Lower leg skin (tissue), 4 donors: Measurements from ENCODE around the gene BEX3. TPM values are rescaled to one million over a fixed set of nuclear protein-coding genes. Genes with fewer than 3 reads are reported as not detected.

Experiments
- DNase-seq, 2 donors: peaks; one replicate each; pipeline ENCODE4 v3.0.0-alpha.2; 2019; ENCODE audit warnings: low spot score in 2 of 2
- H3K4me3 ChIP-seq: fragments of 200-600 bp; sonication (generic); 2 replicates; pipeline ENCODE4 v1.5.1; 2017; ENCODE audit warnings: mild to moderate bottlenecking, low read depth; ENCODE audit not compliant: poor library complexity, severe bottlenecking
- POLR2A ChIP-seq, 2 donors: fragments of 450-650 bp; IDR thresholded peaks; one replicate each; pipeline ENCODE4 v1.6.1; 2016 to 2017; ENCODE audit warnings: antibody characterized with exemption in 2 of 2, mild to moderate bottlenecking in 1 of 2, moderate library complexity in 1 of 2
- WGBS, 2 donors: methylation state at CpG; one replicate each; pipeline ENCODE4 v1.1.5; 2018; 5-methylcytosine and 5-hydroxymethylcytosine counted together
- intact Hi-C: fragments of 100-400 bp; cut with DNase I; formaldehyde crosslinking; loops from one replicate; pipeline ENCODE4 v1.15.0; 2023; ENCODE audit warnings: low total_unique reads
- total RNA-seq, 4 donors: library from RNA; depleted of rRNA; stranded (reverse); fragments of >200 nt; gene quantifications; one replicate each; pipeline ENCODE4 v1.1.0, GENCODE V29; 2016
- TF ChIP-seq, protein P1 (sequence below), 3 donors: fragments of 450-650 bp; IDR thresholded peaks; one replicate each; pipeline ENCODE4 v1.5.1; 2016; ENCODE audit warnings: antibody characterized with exemption in 3 of 3, mild to moderate bottlenecking in 3 of 3, moderate library complexity in 2 of 3

BEX3 gene
- 10 to 100 TPM; 41.4 to 66.6 (median 57.3) TPM for total RNA-seq

- intact Hi-C loops: no loop called here
- 35 to 39% methylated on average over 4 to 50 of the region's 62 CpGs for WGBS, 2 donors
- DNase-seq: no peak
- H3K4me3 ChIP-seq: peak within 1 kb of the TSS; percentile 30
- no peak for TF ChIP-seq POLR2A (IDR thresholded peaks at IDR 0.05)
- TF ChIP-seq, protein P1, sequence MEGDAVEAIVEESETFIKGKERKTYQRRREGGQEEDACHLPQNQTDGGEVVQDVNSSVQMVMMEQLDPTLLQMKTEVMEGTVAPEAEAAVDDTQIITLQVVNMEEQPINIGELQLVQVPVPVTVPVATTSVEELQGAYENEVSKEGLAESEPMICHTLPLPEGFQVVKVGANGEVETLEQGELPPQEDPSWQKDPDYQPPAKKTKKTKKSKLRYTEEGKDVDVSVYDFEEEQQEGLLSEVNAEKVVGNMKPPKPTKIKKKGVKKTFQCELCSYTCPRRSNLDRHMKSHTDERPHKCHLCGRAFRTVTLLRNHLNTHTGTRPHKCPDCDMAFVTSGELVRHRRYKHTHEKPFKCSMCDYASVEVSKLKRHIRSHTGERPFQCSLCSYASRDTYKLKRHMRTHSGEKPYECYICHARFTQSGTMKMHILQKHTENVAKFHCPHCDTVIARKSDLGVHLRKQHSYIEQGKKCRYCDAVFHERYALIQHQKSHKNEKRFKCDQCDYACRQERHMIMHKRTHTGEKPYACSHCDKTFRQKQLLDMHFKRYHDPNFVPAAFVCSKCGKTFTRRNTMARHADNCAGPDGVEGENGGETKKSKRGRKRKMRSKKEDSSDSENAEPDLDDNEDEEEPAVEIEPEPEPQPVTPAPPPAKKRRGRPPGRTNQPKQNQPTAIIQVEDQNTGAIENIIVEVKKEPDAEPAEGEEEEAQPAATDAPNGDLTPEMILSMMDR (IDR thresholded peaks at IDR 0.05): no peak
These were observed at the start of gene BEX3 for GRCh38 chrX:103376118-103376978. Gene BEX3, plus strand, starts transcription at chrX:103376538. Its CDS starts 984 bp downstream, at chrX:103377522.

- intact Hi-C loops: no loop called here
- no peak for TF ChIP-seq POLR2A (IDR thresholded peaks at IDR 0.05)
- TF ChIP-seq, protein P1 (IDR thresholded peaks at IDR 0.05): no peak
- WGBS, 2 donors: 34 to 75% methylated on average over 10 to 11 of the region's 11 CpGs
- no peak within 1 kb of the TSS for H3K4me3 ChIP-seq
- DNase-seq: no peak
These were observed 46.3 kb upstream of the BEX3 start, which contains the start of gene TCEAL7 for GRCh38 chrX:103329991-103330390. Gene TCEAL7, plus strand, starts transcription at chrX:103330239. Its CDS starts 1,165 bp downstream, at chrX:103331404.

DNA sequence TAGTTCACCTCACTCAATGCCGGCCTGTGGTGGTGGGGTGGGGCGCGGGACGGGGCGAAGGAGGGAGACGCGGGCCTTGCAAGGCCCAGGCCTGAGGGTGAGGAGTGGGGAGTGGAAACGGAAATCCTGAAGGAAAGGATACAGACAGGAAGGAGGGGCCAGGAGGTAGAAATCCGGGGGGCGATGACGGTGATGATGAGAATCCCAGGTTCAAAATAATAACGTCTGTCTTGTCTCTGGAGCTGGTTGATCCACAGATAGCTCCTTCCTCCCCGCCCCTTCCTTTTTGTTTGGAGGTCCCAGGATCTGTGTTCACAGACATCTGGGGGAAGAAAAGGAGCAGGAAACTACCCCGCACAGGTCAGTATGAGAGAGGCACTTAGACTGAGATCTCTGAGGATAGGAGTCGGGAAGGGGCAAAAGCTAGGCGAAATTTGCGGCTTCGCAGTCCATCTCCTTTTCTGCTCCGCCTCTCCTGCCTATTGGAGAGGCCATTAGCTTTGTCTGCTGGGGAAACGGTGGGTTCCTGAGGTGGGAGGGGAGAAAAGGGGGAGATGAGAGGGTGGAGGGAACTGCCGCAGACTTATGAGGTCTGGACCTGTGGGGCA lies 45.6 kb upstream of the BEX3 start:
- TF ChIP-seq, protein P1 (IDR thresholded peaks at IDR 0.05): no peak
- no peak for DNase-seq
- intact Hi-C loops: no loop called here
- no peak overlapping the region for H3K4me3 ChIP-seq
- WGBS, 2 donors: 18 to 34% methylated on average over 21 of the region's 21 CpGs

- no peak for TF ChIP-seq POLR2A (IDR thresholded peaks at IDR 0.05)
- TF ChIP-seq, protein P1 (IDR thresholded peaks at IDR 0.05): no peak
- DNase-seq: no peak
- 53 to 73% methylated on average over 2 to 3 of the region's 3 CpGs for WGBS, 2 donors
- no peak overlapping the region for H3K4me3 ChIP-seq
- intact Hi-C loops: no loop called here
These were observed 37.7 kb upstream of the BEX3 start for GRCh38 chrX:103338663-103339062.

DNA sequence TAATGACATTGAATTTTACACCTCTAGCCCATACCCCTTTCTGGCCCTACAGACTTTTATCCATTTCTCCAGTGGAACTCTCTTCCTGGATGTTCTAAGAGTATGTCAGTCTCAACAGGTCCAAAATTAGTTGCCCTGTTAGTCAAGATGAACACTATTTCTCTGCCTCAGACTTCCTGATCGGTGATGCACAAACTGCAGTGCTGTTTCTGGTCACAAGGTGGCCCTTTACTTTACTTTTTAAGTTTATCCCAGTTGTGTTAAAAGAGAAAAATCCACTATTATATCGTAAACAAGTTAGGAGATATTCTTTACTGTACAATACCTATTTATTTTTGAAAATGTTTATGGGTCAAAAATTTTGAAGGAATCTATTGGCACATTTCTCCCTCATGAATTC lies 33.2 kb upstream of the BEX3 start:
- WGBS, 2 donors: 7 to 27% methylated on average over 2 of the region's 2 CpGs
- intact Hi-C loops: no loop called here
- TF ChIP-seq, protein P1 (IDR thresholded peaks at IDR 0.05): no peak
- TF ChIP-seq POLR2A (IDR thresholded peaks at IDR 0.05): no peak
- peak in 1 of 2 donors; percentile 21 for DNase-seq
- H3K4me3 ChIP-seq: no peak overlapping the region
